Activated CD4-positive, alpha-beta T cell treated with anti-CD3 and anti-CD28 coated beads, Interleukin-2, Interleukin-4, amounts not matched to agents 100 ng/mL and 50 ng/mL, durations not matched to agents 16 hours and 8 hours (primary cell): Measurements from ENCODE around the gene TMEM120A.

Experiments used
- DNase-seq: peaks from one replicate; pipeline ENCODE4 v3.0.0-alpha.2; 2020; ENCODE audit warnings: low spot score

Gene TMEM120A

DNA sequence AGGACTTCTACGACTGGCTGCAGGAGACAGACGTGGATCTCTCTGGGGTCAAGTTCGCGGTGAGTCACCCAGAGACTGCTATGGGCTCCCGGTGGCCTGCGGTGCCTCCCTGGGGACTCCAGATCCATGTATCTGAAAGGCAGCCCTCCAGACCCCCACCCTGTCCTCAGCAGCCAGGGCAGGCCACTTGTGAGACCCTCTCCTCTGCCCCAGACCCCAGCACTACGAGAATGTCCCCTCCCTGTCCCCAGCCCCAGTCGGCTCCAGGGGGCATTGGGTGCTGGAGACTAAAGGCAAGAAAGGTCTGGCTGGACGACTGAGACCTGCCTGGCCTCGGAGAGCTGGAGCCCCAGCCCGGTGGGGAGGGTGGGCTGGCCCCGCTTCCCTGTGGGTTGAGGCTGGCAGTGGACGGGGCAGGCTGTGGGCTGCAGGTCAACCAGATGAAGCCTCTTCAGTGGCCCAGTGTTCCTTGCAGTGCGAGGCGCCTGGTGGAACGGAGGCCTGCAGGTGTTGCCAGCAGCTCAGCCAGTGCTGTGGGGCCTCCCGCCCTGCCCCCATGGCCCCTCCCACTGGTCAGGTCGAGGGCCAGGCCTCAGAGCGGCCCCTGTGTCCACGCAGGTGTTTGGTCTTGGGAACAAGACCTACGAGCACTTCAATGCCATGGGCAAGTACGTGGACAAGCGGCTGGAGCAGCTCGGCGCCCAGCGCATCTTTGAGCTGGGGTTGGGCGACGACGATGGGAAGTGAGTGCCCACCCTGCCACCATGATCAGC is 13.8 kb downstream of the TMEM120A start:
- DNase-seq = no peak

DNA sequence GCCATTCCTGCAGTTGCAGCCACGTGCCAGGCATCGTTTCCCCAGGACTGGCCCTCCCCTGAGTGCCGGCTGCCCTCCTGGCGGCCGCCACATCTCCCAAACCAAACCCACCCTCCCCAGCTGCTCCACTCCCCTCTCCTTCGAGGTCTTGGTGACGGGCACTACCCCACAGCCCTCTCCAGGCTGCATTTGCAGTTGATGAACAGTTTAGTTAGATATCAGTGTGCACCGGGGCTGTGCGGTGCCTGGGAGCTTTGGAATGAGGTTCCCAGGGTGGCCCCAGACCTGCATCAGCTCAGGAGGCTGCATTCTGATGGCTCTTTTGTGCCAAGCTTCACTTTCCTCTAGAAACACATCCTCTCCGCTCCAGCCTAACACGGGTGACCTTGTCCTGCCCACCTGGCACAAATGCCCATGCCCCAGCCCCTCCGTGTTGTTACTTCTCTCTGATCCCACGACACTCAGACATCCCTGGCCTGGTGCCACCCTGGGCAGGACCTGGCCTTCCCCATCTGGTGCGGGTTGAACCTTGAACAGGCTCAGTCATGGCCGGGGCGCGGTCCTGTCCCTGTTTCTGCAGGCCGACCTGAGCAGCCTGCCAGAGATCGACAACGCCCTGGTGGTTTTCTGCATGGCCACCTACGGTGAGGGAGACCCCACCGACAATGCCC is 14.5 kb downstream of the TMEM120A start:
- no peak for DNase-seq

DNA sequence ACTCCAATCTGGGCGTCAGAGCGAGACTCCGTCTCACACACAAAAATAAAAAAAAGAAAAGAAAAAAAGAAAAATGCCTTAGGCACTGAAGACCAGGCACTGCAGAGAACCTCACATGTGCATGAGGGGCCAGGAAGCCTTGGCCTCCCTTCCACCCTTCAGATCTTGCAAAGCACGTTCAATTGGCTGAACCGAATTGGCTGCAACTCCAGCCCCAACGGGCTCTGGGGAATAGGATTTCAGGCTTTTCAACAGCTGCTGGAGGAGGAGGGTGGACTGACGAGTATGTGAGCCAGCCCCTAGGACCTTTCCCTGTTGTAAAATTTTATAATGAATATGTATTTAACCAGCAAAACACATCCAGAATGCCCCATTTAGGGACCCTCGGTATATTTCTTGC is 16.7 kb downstream of the TMEM120A start:
- no peak for DNase-seq

DNA sequence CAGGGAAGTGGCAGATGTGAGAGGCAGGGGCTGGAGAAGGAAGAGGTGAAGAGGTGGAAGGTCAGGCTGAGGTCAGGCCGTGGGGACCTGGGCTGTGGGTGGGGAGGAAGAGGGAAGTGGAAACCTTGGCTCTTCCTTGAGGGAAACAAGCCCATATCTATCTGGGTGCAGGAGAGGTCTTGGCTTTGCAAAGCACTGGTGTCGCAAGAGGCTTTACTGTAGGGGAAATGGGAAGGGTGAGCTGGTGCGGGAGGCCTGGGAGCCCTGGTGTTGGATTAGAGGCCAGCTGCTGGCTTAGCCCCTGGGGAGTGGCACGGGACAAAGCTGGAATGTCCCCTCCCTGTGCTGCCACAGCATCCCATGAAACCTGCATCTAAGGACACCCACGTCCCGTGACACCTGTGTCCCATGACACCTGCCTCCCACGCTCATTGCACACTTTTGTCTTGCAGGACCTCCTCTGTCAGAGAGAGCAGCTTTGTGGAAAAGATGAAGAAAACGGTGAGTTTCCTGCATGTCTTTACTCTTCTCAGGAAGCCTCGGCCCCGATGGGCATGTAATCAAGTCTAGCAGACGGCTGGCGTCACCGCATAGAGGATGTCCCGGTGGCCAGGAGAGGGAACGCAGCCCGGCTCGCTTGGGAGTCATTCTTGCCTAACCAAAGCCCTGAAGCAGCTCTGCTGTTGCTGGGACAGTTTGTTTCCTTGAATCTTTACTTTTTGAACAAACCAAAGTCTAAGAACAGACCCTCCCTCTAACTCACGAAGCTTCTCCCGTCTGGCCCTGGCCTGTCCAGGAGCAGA is 22.2 kb downstream of the TMEM120A start:
- no peak for DNase-seq

DNA sequence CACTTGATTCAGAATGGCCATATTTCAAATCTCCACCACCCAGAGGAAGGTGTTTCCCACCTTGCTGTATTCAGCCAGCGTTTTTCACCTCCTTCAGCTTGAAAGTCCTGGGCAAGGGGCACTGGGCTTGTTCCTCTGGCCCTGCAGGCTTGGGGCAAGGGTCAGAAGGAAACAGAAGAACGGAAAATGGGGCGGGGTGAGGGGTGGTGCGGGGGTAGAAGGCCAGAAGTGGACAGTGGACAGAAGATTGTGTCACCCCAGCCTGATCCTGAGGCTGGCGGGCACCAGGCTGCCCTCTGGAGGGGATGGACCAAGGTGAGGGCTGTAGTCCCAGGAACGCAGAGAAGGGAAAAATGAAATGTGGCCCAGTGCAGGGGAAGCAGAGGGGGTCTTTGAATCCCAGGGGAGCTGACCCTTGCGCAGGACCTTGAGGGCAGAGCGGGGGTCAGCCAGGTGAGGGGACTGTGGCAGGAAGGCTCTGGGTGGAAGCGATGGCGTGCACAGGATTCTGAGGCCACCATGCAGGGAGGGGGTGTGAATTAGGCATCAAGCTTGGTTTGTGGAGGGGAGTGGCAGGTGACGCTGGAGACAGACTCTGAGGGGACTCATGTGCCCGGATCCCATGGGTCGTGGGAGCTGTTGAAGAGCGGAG is 23.0 kb downstream of the TMEM120A start:
- DNase-seq = no peak

DNA sequence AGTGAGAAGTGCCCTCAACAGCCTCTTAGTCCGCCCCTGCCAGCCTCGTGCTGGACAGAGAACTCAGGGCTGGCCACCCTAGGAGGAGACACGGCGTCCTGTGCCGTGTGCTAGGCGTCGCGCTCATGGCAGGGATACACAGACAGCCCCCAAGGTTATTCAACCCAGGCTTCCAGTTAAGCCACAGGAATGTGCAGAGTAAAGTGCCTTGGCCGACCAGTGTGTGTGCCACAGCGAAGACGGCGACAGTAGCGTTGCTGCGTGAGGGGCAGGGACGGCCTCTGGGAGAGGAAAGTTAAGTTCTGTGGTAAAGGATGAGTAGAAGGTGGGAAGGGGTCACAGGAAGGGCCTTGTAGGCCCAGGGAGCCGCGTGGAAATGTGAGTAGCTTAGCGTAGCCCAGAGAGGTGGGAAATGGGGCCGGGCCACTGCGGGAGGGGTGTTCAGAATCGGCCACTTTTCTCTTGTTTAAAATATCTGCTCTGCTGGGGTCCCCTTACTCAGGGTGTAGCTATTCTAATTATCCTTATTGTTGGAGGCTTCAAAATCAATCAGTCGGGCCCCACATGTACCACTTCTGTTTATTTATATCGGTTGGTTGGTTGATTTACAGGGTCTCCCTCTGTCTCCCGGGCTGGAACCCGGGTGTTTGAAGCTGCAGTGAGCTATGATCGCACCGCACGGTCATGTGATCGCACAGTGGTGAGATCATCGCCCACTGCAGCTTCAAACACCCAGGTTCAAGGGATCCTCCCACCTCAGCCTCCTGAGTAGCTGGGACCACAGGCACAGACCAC is 24.5 kb downstream of the TMEM120A start:
- DNase-seq = no peak

DNA sequence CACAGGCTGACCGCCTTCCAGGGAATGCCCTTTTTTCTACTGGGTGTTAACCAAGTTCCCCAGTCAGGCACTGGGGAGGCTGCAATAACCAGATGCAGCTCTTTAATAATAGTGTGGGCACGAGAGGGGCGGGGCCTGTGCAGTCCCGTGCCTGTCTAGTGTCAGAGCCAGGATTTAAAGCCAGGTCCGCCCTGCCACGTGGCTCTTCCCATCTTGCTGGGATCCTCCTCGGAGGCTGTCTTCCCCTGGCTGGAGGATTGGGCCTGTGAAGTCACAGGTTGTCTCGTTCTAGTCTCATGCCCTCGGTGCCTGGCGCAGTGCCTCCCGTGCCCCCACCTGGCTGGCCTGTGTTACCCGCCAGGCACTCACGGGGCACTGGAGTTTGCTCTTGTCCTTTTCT is 25.2 kb downstream of the TMEM120A start:
- no peak for DNase-seq

DNA sequence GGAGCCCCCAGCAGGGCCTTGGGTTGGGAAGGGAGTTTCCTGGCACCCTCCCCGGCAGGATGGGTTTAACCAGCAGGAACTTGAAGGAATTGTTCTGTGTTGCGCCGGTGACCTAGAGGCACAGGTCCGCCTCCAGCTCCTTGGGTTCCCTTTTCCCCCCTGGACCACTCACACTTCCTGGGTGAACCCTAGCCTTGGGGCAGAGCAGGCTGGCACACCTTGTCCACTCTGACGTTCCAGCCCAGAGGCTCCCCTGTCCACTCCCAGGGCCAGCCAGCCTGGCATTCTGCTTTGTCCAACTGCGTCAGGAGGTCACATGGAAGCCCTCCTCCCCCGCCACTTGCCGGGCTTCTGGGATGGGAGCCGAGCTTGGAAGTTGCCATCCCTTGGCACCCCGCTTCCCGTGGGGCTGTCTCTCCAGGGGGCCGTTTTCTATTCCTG is 25.8 kb downstream of the TMEM120A start:
- no peak for DNase-seq

DNA sequence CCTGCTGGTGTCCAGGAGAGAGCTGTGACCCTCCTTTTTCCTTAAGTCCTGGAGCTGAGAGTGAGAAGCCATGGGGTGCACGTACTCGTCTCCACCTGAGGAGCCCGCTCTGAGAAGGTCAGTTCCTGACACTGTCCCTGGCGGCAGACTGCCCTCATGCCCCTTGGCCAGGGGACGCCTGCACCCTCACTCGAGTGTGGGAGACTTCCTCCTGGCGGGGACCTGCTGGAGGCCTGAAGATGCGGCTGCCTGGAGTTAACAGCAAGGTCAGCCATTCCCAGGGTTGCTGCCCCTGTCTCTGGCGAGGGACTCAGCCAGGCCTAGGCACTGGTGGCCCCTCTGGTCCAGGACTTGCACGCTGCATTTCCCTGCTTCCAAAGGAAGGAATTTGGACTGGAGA is 26.4 kb downstream of the TMEM120A start:
- DNase-seq = no peak

DNA sequence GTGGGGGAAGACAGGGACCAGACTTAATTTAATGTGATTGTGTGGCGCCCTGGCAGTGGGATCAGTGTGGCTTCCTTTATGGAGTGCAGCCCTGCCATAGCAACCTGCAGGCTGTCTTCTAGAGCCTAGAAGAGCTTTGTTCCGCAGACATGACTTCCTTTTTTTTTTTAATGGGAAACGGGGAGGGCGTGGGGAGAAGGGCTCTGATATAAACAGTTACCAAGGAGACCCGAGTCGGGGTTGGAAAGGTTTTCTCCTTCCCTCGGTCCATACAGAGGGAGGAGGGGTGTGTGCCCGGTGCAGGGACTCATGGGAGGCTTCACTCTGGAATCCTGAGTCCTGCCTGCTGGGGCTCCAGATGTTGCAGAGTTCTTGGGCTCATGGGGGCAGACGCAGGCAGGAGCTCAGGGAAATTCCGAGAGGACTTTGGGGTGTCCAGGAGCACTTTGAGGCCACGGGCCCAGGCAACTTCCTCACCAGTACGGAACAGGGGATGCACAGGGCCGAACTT is 26.9 kb downstream of the TMEM120A start:
- DNase-seq = no peak

DNA sequence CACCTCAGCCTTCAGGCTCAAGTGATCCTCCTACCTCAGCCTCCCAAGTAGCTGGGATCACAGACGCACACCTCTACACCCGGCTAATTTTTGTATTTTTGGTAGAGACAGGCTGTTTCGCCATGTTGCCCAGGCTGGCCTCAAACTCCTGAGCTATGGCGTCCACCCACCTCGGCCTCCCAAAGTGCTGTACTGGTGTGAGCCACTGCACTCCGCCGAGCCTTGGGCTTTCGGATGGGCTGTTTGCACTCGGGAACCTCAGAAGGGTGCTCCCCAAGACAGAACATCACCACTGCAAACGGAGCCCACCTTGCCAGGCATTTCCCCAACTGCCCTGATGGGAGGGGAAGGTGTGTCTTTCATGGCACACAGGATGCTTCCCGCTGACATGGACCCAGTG is 27.3 kb downstream of the TMEM120A start:
- no peak for DNase-seq

DNA sequence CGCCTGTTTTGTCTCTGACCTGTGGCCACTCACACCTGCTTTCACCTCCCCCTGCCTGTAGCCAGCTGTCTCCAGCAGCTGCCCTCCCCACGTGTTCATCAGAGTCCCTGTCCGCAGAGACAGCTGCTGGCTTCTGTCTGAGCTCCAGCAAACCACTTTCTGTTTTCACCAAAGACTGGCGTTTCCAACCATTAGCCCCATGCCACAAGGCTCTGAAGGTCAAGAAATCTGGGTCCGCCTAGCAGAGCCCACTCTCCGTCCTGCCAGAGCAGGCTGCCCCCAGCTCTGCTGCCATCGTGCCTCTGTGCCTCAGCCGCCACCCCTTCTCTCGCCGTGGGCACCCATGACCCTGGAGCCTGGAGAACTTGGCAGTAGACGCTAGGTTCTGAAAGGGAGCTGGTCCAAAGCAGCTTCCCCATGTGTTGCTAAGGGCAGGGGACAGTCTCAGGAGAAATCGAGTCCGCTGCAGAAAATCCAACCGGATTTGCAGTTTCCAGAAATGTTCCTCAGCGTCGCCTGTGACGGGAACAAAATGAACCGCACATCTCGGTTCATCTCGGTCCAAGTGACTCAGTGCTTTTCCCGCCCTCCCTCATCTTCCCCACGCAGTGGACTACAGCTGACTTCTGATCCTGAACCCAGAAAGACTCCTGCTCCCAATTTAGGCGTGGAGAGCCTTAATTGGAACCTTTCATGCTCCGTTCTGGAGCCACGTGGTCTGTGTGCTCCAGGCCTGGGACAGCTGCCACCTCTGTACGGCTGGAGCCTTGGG is 28.0 kb downstream of the TMEM120A start:
- no peak for DNase-seq

DNA sequence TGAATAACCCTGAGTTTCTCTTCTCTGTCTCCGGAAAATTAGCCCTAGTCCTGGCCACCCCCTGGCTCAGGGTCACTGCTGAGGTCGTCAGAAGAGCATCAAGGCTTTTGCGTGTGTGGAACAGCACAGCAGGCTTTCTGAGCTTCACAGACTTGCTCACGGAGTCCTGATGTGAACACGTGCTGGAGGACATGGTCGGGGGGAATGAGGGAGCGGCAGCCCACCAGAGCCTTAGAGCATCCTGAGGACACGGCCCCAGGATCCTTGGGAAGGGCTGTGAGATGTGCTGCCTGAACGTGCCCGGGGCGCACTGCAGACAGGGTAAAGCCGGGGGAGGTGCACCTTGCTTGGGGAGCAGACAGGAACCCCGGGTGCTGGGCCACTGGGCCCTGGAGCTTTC is 28.8 kb downstream of the TMEM120A start:
- DNase-seq = no peak

DNA sequence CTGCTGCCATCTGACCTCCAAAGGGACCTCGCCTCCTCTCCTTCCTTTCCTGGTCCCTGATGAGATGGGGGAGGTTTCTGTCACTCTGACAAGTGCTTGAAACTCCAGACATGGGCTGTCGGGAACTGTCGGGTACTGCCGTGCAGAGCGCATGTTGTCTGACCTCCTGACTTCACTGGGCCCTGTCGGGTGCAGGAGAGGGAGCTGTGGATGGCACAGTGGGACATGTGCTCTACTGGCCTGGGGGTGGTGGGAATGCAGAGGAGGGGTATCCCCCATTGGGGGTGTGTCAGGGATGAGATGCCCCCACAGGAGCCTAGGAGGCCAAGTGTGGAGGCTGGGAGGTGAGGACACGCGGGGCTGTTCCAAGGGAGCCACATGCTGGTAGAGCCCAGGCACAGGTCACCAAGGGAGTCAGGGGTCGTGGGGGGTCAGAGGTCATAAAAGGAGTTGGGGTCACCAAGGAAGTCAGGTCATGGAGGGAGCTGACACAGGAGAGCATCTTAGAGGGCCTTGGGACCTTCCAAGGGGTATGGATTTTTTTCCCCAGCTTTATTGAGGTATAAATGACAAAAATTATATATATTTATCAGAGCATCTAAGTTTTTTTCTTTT is 30.9 kb downstream of the TMEM120A start:
- no peak for DNase-seq

DNA sequence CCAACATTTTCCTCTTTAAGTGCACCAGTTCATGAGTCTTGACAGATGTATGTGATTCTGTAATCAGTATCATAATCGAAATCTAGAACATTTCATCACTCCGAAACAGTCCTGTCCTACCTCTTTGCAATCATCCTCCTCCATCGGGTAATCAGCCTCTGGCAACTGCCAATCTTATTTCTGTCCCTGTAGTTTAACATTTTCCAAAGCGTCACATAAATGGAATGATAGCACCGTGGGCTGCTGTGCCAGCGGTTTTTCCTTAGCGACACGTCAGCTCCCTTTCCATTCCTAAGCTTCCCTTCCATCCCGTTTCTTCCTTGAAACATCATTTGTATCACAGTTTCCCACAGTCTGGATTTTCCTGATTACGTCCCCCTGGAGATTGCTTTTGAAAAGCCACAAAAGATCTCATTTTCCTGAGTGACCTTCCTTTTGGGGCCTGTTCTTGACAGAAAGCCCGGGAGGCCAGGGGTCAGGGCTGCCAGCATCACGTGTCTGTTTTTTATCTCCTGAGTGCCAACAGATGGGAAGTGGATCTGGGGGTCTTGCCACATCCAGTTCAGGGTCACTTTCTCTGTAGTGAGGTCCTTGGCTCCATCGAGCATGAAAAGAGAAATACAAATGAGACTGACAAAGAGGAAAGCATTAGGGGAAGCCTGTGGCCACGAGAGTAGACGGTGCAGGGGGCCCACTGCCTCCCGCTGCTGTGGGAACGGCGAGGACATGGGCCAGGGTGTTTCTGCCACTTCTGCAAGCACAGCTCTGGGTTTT is 31.6 kb downstream of the TMEM120A start:
- DNase-seq = no peak

DNA sequence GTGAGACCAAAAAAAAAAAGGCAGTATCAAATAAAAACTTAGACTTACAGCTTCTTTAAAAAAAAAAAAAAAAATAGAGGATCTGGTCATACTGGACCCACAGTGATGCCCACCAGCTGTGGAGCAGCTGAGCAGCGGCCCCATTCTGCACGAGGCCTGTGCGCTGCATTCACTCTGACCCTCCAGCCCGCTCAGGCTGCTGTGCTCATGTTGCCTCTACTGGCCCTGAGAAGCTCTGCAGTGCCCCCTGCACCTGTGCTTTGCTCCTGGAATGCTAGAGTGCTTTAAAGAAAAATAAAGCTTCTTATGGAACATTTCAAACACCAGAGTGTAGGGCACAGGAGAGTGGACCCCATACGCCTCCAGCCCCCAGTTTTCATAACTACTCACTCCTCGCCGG is 33.2 kb downstream of the TMEM120A start:
- no peak for DNase-seq

DNA sequence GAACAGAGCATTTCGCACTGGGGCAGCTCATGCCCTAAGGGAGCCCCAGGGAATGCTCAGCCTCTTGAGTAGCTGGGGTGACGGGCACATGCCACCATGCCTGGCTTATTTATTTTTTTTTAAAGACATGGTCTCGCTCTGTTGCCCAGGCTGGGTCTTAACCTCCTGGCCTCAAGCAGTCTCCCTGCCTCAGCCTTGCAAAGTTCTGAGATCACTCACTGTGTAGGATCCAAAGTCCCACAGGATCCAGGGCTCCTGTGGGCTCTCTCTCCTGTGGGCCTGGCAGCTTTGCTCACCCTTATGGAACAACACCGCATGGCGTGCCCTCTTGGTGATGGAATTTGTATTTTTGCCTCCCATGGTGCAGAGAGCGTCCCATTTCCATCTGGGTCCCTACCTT is 34.0 kb downstream of the TMEM120A start:
- DNase-seq = no peak

DNA sequence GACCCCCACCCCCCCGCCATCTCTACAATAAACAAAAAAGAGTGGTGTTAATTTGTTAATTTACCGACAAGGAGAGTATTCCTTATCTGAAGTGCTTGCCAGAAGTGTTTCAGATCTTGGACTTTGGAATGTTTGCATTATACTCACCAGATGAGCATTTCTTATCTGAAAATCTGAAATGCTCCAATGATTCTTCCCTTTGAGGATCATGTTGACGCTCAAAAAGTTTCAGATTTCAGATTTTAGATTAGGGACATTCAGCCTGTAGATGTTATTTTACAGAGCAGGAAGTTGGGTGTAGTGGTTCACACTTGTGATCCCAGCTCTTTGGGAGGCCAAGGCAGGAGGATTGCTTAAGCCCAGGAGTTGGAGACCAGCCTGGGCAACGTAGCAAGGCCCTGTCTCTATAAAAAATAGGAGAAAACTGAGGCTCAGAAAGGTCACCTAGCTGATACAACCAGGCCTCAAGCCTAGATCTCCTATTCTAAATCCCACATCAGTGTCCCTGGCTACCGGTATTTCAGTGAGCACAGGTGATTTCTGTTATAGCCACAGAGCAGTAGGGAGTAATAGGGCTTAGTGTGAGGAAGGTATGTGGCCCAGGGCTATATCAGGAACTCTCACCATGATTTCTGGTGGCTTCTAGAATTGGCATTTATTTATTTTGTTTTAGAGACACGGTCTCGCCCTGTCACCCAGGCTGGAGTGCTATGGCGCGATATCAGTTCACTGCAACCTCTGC is 35.4 kb downstream of the TMEM120A start:
- no peak for DNase-seq
